Mesodermal cell (in vitro differentiated cells): ENCODE results near the gene AGGF1.
"Not testable (repeated sequence)": the region's sequence is repeated elsewhere in the genome, so short reads cannot be mapped to it uniquely, and the experiment has no call there.

Experiments used
- H3K27ac ChIP-seq: 2 replicates; pipeline ENCODE4 v1.7.0; 2013; ENCODE audit warnings: mild to moderate bottlenecking, low read depth, low read length, moderate library complexity; ENCODE audit not compliant: severe bottlenecking
- H3K36me3 ChIP-seq: 2 replicates; pipeline ENCODE4 v1.7.1; 2013; ENCODE audit warnings: mild to moderate bottlenecking, low read length, moderate library complexity; ENCODE audit not compliant: control insufficient read depth, insufficient read depth
- H3K4me1 ChIP-seq: one replicate; pipeline ENCODE4 v1.7.1; 2013; ENCODE audit warnings: mild to moderate bottlenecking, low read length; ENCODE audit not compliant: insufficient read depth, control insufficient read depth, poor library complexity, severe bottlenecking
- H3K4me3 ChIP-seq: 2 replicates; pipeline ENCODE4 v1.7.0; 2013; ENCODE audit warnings: low read length, control low read depth, mild to moderate bottlenecking; ENCODE audit not compliant: insufficient read depth, poor library complexity, severe bottlenecking; ENCODE audit errors: extremely low read depth
- H3K9me3 ChIP-seq: 2 replicates; pipeline ENCODE4 v1.7.1; 2013; ENCODE audit warnings: mild to moderate bottlenecking, low read length, moderate library complexity; ENCODE audit not compliant: control insufficient read depth
- WGBS, 2 experiments: methylation state at CpG; one replicate each; pipeline ENCODE4 v1.1.5; 2013; ENCODE audit warnings: missing lambda C conversion rate in 2 of 2; ENCODE audit not compliant: insufficient coverage in 2 of 2; 5-methylcytosine and 5-hydroxymethylcytosine counted together

Gene AGGF1

DNA sequence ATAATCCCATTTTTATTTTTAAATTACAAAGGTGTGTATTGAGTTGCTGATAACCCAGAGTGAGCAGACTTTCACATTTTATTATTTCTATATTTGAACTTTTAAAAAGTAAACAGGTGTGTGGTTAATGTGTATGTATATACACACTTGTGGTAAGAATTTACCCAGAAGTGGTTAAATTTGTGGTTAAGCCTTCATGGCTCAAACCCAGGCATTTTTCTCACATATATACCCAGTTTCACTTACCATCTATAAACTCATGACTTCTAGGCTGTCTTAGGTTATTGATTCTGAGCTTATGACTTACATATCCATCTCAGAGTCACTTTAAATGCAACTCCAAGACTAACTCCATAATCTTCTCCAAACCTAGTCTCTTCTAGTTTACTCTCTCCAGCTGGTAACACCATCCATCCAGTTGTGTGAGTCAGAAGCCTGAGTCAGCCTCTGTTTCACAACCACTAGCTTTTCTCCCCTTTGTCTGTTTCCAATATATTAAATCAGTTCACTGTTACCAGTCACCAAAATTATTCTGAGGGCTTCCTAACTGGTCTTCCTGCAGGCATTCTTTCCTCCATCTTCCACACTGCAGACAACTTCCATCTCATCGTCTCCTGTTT is 36.7 kb downstream of the AGGF1 start:
- Histone ChIP-seq H3K4me1 (no peaks in the 10 kb centered on the region), H3K27ac (no peak overlapping the region), H3K36me3 (peaks cover 22% of the 10 kb centered on the region), H3K9me3 (no peaks in the 10 kb centered on the region), H3K4me3 (no peak overlapping the region)
- 64 to 90% methylated on average over 1 of the region's 1 CpG for WGBS, 2 experiments

DNA sequence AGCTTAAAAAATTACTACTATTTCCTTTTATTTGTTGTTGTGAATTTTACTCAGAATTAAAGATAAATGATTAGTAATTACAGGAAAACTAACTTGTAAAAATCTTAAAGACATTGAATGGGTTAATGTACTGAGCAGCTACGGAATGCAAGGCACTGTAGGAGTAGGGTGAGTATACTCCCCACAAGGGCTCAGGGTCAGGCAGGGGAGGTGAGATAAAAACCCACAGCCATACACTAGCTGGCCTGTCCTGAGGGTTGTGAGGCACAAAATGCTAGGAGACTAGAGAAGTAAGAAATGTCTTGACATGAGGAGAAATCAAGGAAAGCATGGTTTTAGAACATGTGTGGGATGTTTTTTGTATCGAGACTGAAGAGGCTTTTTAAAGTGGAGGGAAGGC is 43.5 kb downstream of the AGGF1 start:
- 100% methylated on average over 1 to 2 of the region's 2 CpGs for WGBS, 2 experiments
- H3K4me3 ChIP-seq: no peak overlapping the region
- H3K4me1 ChIP-seq: no peaks in the 10 kb centered on the region
- peaks cover under 1% of the 10 kb centered on the region for H3K36me3 ChIP-seq
- H3K27ac ChIP-seq: no peak overlapping the region
- no peaks in the 10 kb centered on the region for H3K9me3 ChIP-seq

DNA sequence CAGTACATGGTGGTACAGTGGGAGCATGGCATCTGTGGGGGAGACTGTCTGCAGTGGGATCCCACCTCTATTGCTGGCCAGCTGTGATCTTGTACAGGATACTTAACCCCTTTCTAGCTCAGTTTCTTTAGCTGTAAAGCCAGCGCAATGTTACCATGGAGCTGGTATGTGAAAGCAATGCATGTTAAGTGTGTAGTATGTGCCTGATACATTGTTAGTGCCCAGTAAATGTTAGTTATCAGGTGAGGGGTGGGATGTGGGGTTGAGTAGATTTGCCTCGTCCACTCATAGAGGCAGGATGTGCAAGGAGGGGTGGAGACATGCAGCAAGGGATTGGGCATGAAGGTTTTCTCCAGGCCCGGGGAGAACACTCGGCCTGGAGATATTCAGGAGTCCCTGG is 44.5 kb downstream of the AGGF1 start:
- no peak overlapping the region for H3K27ac ChIP-seq
- WGBS, 2 experiments: 92 to 95% methylated on average over 4 of the region's 4 CpGs
- no peaks in the 10 kb centered on the region for H3K9me3 ChIP-seq
- no peak overlapping the region for H3K4me3 ChIP-seq
- no peaks in the 10 kb centered on the region for H3K36me3 ChIP-seq
- H3K4me1 ChIP-seq: no peaks in the 10 kb centered on the region

DNA sequence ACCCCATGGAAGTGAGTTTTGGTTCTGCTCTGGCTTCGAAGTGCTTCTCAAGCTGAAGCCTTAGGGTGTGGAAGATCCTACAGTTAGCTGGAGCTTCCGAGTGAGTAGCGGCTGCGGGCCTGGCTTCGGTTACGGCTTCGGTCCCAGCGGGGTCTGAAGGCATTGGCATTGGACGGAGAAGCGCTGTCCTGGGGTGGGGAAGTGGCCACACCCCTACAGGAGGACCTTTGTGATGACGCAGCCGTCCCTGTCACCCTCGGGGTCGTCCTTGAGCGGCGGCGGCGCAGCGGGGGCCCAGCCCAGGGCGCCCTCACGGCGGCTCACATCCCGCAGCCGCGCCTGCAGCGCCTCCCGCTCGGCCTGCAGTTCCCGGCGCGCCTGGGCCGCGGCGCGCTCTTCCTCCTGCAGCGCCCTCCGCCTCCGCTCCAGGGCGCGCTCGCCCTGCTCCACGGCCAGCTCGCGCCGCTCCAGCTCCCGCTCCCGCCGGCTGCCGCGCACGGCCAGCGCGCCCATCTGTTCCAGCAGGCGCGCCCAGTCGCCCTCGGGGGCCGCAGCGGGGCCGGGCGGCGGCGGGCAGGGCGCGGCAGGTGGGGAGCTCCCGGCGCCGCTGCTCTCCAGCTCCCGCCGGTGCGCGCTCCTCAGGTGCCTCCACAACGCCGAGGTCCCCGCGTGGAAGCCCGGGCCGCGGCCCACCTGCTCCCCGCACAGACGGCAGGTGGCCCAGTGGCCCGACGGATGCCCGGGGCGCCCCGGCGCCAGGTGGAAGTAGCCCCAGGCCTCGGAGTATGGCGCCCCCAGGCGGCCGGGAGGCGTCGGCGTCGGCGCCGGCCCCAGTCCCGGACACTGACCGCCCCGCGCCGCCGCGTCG is 47.0 kb downstream of the AGGF1 start:
- H3K4me1 ChIP-seq: no peaks in the 10 kb centered on the region
- H3K4me3 ChIP-seq: peak overlapping the region; percentile 36
- H3K27ac ChIP-seq: no peak overlapping the region
- H3K9me3 ChIP-seq: no peaks in the 10 kb centered on the region
- WGBS, 2 experiments: 5 to 7% methylated on average over 55 to 90 of the region's 105 CpGs
- H3K36me3 ChIP-seq: no peaks in the 10 kb centered on the region

DNA sequence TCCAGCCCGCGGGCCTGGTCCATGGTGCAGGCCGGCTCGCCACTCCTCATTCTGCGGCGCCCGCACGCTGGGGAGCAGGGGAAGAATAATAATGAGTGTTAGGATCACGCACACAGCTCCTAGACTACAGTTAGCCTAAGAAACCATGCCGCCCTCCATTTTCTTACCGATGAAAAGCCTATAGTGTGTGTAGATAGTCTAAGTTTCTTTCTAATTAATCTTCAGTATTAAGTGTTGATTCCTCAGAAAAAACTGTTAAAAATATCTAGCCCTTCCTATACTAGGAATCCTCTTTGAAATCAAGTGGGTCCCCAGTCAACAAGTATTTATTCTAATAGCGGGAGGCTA is 47.6 kb downstream of the AGGF1 start:
- Histone ChIP-seq H3K9me3 (no peaks in the 10 kb centered on the region), H3K27ac (no peak overlapping the region), H3K36me3 (no peaks in the 10 kb centered on the region), H3K4me1 (no peaks in the 10 kb centered on the region), H3K4me3 (peak overlapping the region; percentile 36)
- WGBS, 2 experiments: 24 to 83% methylated on average over 1 to 8 of the region's 12 CpGs

DNA sequence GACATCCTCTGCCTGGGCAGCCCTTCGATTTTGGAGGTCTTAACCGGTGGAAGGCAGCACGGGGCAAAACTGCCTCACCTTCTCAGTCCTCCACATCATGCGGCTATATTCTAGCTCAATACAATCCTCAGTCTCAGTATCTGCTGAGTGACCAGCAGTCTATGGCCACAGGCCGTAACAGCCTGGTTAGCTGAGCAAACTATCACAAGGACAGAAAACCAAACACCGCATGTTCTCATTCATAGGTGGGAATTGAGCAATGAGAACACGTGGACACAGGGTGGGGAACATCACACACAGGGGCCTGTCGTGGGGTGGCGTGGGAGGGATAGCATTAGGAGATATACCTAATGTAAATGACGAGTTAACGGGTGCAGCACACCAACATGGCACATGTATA is 50.3 kb downstream of the AGGF1 start:
- H3K4me1 ChIP-seq, H3K9me3 ChIP-seq, H3K36me3 ChIP-seq, H3K4me3 ChIP-seq, H3K27ac ChIP-seq: not testable (repeated sequence)
- 87 to 91% methylated on average over 4 to 9 of the region's 11 CpGs for WGBS, 2 experiments

DNA sequence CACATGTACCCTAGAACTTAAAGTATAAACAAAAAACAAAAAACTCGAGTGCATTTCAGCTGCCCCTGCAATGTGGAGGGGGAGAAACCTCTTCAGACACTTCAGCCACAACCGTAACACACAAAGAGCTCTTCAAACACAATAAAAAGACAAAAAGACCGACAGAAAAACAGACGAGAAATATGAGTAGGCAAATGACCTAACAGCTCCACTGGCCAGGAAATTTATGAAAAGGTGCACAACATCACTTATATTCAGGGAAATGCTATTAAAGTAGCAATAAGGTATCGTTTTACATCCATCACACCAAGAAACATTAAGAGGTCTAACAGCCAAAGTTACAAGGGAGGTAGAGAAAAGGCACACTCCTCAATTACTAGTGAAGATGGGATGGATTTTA is 50.7 kb downstream of the AGGF1 start:
- no peaks in the 10 kb centered on the region for H3K4me1 ChIP-seq
- WGBS, 2 experiments: 94% methylated on average over 3 of the region's 5 CpGs; no CpG with 5 or more reads in 1 of the 2 experiments
- H3K9me3 ChIP-seq: no peaks in the 10 kb centered on the region
- no peaks in the 10 kb centered on the region for H3K36me3 ChIP-seq
- H3K4me3 ChIP-seq: no peak overlapping the region
- H3K27ac ChIP-seq: no peak overlapping the region

DNA sequence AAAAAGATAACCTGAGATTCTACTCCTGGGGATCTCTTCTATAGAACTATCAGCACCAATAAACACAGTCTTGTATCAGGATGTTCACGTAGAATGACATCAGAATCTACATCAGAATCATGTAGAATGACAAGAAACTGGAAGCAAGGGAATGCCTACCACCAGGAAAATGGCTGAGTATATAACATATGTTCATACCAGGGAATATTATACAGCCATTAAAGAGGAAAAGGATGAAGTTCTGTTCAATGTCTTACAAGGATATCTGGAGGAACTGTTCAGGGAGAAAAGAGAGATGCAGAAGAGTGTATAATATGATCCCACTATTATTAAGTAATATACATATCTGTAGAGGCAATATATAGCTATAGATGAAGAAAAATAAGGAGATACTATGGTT is 52.1 kb downstream of the AGGF1 start:
- no peak overlapping the region for H3K27ac ChIP-seq
- WGBS, 2 experiments: no CpG with 5 or more reads among the region's 1 CpG
- H3K4me3 ChIP-seq: no peak overlapping the region
- no peaks in the 10 kb centered on the region for H3K4me1 ChIP-seq
- H3K9me3 ChIP-seq: no peaks in the 10 kb centered on the region
- H3K36me3 ChIP-seq: no peaks in the 10 kb centered on the region

DNA sequence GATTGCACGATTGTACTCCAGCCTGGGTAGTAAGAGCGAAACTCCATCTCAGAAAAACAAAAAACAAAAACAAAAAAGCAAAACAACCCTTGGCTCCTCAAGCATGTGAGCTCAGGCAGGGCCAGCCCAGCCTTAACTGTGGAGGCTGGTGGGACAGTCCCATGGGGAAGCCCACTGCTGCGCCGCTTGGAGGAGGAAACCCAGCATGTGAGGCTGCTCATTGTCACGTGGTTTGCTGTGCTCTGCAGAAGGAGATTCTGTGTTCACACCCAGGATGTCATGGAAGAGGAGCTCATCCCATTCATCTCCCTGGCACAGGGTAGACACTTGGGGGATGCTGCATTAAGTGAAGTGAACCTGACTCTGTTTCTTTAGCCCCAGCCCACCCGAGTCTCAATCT is 52.9 kb downstream of the AGGF1 start:
- Histone ChIP-seq H3K4me1 (peaks cover 4% of the 10 kb centered on the region), H3K27ac (no peak overlapping the region), H3K4me3 (no peak overlapping the region), H3K9me3 (no peaks in the 10 kb centered on the region), H3K36me3 (no peaks in the 10 kb centered on the region)
- 90 to 92% methylated on average over 3 of the region's 6 CpGs for WGBS, 2 experiments

DNA sequence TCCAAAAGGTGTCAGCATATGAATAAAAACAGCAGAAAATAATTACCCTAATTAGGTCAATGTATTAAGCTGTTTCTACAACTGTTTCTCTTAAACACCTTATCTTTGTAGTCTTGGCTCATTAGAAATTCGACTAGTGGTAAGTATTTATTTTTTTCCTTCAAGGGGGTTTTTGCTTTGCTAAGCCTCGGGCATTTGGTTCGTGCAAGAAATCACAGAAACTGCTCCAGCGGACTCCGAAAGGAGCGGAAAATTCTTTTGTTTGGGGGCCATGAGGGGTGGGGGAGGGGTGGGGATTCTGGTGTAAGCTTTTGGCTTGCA is 56.1 kb downstream of the AGGF1 start:
- Histone ChIP-seq H3K27ac (peak overlapping the region; percentile 93), H3K4me3 (peak overlapping the region; percentile 67), H3K4me1 (peaks cover 4% of the 10 kb centered on the region), H3K9me3 (peaks cover 5% of the 10 kb centered on the region), H3K36me3 (no peaks in the 10 kb centered on the region)
- 0% methylated on average over 2 to 3 of the region's 6 CpGs for WGBS, 2 experiments
